Uterus (tissue), 4 donors: Measurements from ENCODE around the gene MESD. TPM values are rescaled to one million over a fixed set of nuclear protein-coding genes. Genes with fewer than 3 reads are reported as not detected.

ENCODE experiments used
- DNase-seq, 2 donors: peaks; one replicate each; pipeline ENCODE4 v3.0.0-alpha.2; 2019 to 2020
- H3K27ac ChIP-seq, 2 donors: fragments of 200-600 bp; sonication (generic); 1 replicate in 1 of 2; 2 replicates in 1 of 2; pipeline ENCODE4 v1.5.1; 2016 to 2018
- H3K27me3 ChIP-seq, 2 donors: fragments of 200-600 bp; sonication (generic); one replicate each; pipeline ENCODE4 v1.5.1; 2018 to 2019; ENCODE audit warnings: control low read depth in 1 of 2
- H3K36me3 ChIP-seq, 2 donors: fragments of 200-600 bp; sonication (generic); one replicate each; pipeline ENCODE4 v1.5.1; 2019; ENCODE audit warnings: control low read depth in 1 of 2
- H3K4me1 ChIP-seq, 2 donors: fragments of 200-600 bp; sonication (generic); one replicate each; pipeline ENCODE4 v1.5.1; 2018 to 2019; ENCODE audit warnings: control low read depth in 1 of 2
- H3K4me3 ChIP-seq, 2 donors: fragments of 200-600 bp; sonication (generic); 1 replicate in 1 of 2; 2 replicates in 1 of 2; pipeline ENCODE4 v1.5.1; 2018 to 2019; ENCODE audit warnings: mild to moderate bottlenecking in 1 of 2
- H3K9me3 ChIP-seq, 2 donors: fragments of 200-600 bp; sonication (generic); one replicate each; pipeline ENCODE4 v1.5.1; 2019; ENCODE audit warnings: control low read depth in 1 of 2
- CTCF ChIP-seq, 4 experiments: fragments of 200-600 bp in 2 of 4; fragments of 450-650 bp in 2 of 4; sonication (generic) in 2 of 4; IDR thresholded peaks; one replicate each; pipeline ENCODE4 v1.5.1; 2016 to 2019; ENCODE audit warnings: antibody characterized with exemption in 4 of 4, mild to moderate bottlenecking in 2 of 4, moderate library complexity in 1 of 4
- POLR2A ChIP-seq, 2 donors: fragments of 450-650 bp; IDR thresholded peaks; one replicate each; pipeline ENCODE4 v1.6.1; 2016; ENCODE audit warnings: antibody characterized with exemption in 2 of 2, mild to moderate bottlenecking in 1 of 2, moderate library complexity in 1 of 2
- intact Hi-C: fragments of 100-400 bp; cut with DNase I; formaldehyde crosslinking; loops from one replicate; pipeline ENCODE4 v1.15.1; 2023; ENCODE audit warnings: low total_unique reads
- total RNA-seq, 4 donors: library from RNA; depleted of rRNA in 3 of 4; stranded (reverse); fragments of >200 nt in 3 of 4; gene quantifications; one replicate each; pipeline versions ENCODE4 v1.1.0 to v1.2.4, GENCODE V29; 2014 to 2023
- donor health status: DM: yes; HTN: yes; CAD: no.

The MESD gene
- total RNA-seq: 10 to 100 TPM; 23.6 to 48.7 (median 27.7) TPM

GRCh38 chr15:80989518-80990478, at the start of gene MESD:
TSS of gene MESD (minus strand) at chr15:80989819. CDS start at chr15:80989791, 28 bp downstream.
- Histone ChIP-seq H3K36me3 (no peaks in the 10 kb centered on the region), H3K9me3 (no peaks in the 10 kb centered on the region), H3K27me3 (no peaks in the 10 kb centered on the region), H3K27ac (peak within 1 kb of the TSS; percentile 94), H3K4me1 (peaks cover 7 to 11% of the 10 kb centered on the region in 2 donors), H3K4me3 (peak within 1 kb of the TSS; percentile 80 to 91)
- DNase-seq: peak; percentile 99
- intact Hi-C loops: no loop called here
- TF ChIP-seq POLR2A (IDR thresholded peaks at IDR 0.05): peak; percentile 80 to 91
- no peak for TF ChIP-seq CTCF (IDR thresholded peaks at IDR 0.05)

- TF ChIP-seq POLR2A (IDR thresholded peaks at IDR 0.05): no peak
- no peak for TF ChIP-seq CTCF (IDR thresholded peaks at IDR 0.05)
- peak in 1 of 2 donors; percentile 25 for DNase-seq
- H3K9me3 ChIP-seq: no peaks in the 10 kb centered on the region
- no peaks in the 10 kb centered on the region for H3K36me3 ChIP-seq
- intact Hi-C loops: no loop called here
- no peak overlapping the region for H3K4me3 ChIP-seq
- no peak overlapping the region for H3K27ac ChIP-seq
- H3K27me3 ChIP-seq: no peaks in the 10 kb centered on the region
- H3K4me1 ChIP-seq: no peaks in the 10 kb centered on the region
These were observed 49.5 kb upstream of the MESD start for GRCh38 chr15:81038975-81039607.

GRCh38 chr15:81037952-81038743, 48.5 kb upstream of the MESD start:
- intact Hi-C loops: no loop called here

GRCh38 chr15:81033508-81033907, 43.9 kb upstream of the MESD start:
- no peaks in the 10 kb centered on the region for H3K4me1 ChIP-seq

More at GRCh38 chr15:81037952-81038743, 48.5 kb upstream of the MESD start:
- Histone ChIP-seq H3K36me3 (no peaks in the 10 kb centered on the region), H3K9me3 (no peaks in the 10 kb centered on the region), H3K4me3 (no peak overlapping the region), H3K27ac (no peak overlapping the region), H3K27me3 (no peaks in the 10 kb centered on the region), H3K4me1 (no peaks in the 10 kb centered on the region)
- TF ChIP-seq CTCF (IDR thresholded peaks at IDR 0.05) (no peak), POLR2A (IDR thresholded peaks at IDR 0.05) (no peak)
- no peak for DNase-seq

More at GRCh38 chr15:81033508-81033907, 43.9 kb upstream of the MESD start:
- no peaks in the 10 kb centered on the region for H3K9me3 ChIP-seq
- no peak for DNase-seq
- H3K4me3 ChIP-seq: no peak overlapping the region
- TF ChIP-seq POLR2A (IDR thresholded peaks at IDR 0.05) (no peak), CTCF (IDR thresholded peaks at IDR 0.05) (no peak)
- intact Hi-C loops: no loop called here
- no peaks in the 10 kb centered on the region for H3K27me3 ChIP-seq
- no peaks in the 10 kb centered on the region for H3K36me3 ChIP-seq
- H3K27ac ChIP-seq: peak overlapping the region in 1 of 2 donors; percentile 25
